Neural crest cell (in vitro differentiated cells): ENCODE data around the gene PEX6. TPM values are rescaled to one million over a fixed set of nuclear protein-coding genes. Genes with fewer than 3 reads are reported as not detected.
"Not testable (repeated sequence)": the region's sequence is repeated elsewhere in the genome, so short reads cannot be mapped to it uniquely, and the experiment has no call there.

ENCODE experiments used
- DNase-seq: peaks from one replicate; pipeline ENCODE4 v3.0.0; 2021; ENCODE audit warnings: low read depth, mixed read lengths, low spot score
- H3K27ac Mint-ChIP-seq: one replicate; pipeline ENCODE4 v1.8.0; 2021; ENCODE audit warnings: mild to moderate bottlenecking, mixed read lengths; ENCODE audit not compliant: unreplicated experiment
- H3K27me3 Mint-ChIP-seq: 2 replicates; pipeline ENCODE4 v1.8.0; 2021; ENCODE audit warnings: low read depth, mild to moderate bottlenecking, mixed read lengths
- H3K36me3 Mint-ChIP-seq: 2 replicates; pipeline ENCODE4 v1.8.0; 2021; ENCODE audit warnings: low read depth, mild to moderate bottlenecking, mixed read lengths
- H3K4me1 Mint-ChIP-seq: 2 replicates; pipeline ENCODE4 v1.8.0; 2021; ENCODE audit warnings: mixed read lengths
- H3K4me3 Mint-ChIP-seq: one replicate; pipeline ENCODE4 v1.8.0; 2021; ENCODE audit warnings: mild to moderate bottlenecking, mixed read lengths
- H3K9me3 Mint-ChIP-seq: 2 replicates; pipeline ENCODE4 v1.8.0; 2021; ENCODE audit warnings: mixed read lengths
- CTCF ChIP-seq: fragments of 200-600 bp; sonication (generic); conservative IDR thresholded peaks from 2 replicates; pipeline ENCODE4 v1.5.0; 2021; ENCODE audit warnings: antibody characterized with exemption, mild to moderate bottlenecking
- total RNA-seq: library from RNA; stranded (reverse); gene quantifications from 2 replicates; pipeline ENCODE4 v1.2.1, GENCODE V29; 2021

Gene PEX6
- total RNA-seq, 1 donor from 2014 or later = 22.5 TPM

GRCh38 chr6:42942444-42942843, 36.5 kb downstream of the PEX6 start:
- Mint-ChIP-seq H3K36me3 (peaks cover 6% of the 10 kb centered on the region), H3K4me1 (no peaks in the 10 kb centered on the region), H3K27ac (peak overlapping the region; percentile 35), H3K27me3 (no peaks in the 10 kb centered on the region), H3K9me3 (no peaks in the 10 kb centered on the region), H3K4me3 (no peak overlapping the region)
- TF ChIP-seq CTCF = no peak
- no peak for DNase-seq

GRCh38 chr6:42941356-42941755, 37.6 kb downstream of the PEX6 start:
- H3K4me3 Mint-ChIP-seq, H3K9me3 Mint-ChIP-seq, H3K27ac Mint-ChIP-seq, H3K27me3 Mint-ChIP-seq, H3K4me1 Mint-ChIP-seq, H3K36me3 Mint-ChIP-seq, DNase-seq: not testable (repeated sequence)

GRCh38 chr6:42940493-42941045, 38.4 kb downstream of the PEX6 start:
- Mint-ChIP-seq H3K27me3 (no peaks in the 10 kb centered on the region), H3K4me3 (no peak overlapping the region), H3K4me1 (no peaks in the 10 kb centered on the region), H3K36me3 (peaks cover 6% of the 10 kb centered on the region), H3K9me3 (no peaks in the 10 kb centered on the region), H3K27ac (no peak overlapping the region)
- DNase-seq = no peak
- no peak for TF ChIP-seq CTCF

- no peaks in the 10 kb centered on the region for H3K4me1 Mint-ChIP-seq
- no peaks in the 10 kb centered on the region for H3K9me3 Mint-ChIP-seq
- DNase-seq = no peak
- H3K4me3 Mint-ChIP-seq = no peak overlapping the region
- no peak for TF ChIP-seq CTCF
- H3K36me3 Mint-ChIP-seq = peaks cover 6% of the 10 kb centered on the region
- H3K27ac Mint-ChIP-seq = no peak overlapping the region
- H3K27me3 Mint-ChIP-seq = no peaks in the 10 kb centered on the region
Observed at GRCh38 chr6:42939810-42940167, 39.2 kb downstream of the PEX6 start.

- Mint-ChIP-seq H3K36me3 (peaks cover 6% of the 10 kb centered on the region), H3K4me3 (no peak overlapping the region), H3K27me3 (no peaks in the 10 kb centered on the region), H3K4me1 (no peaks in the 10 kb centered on the region), H3K9me3 (no peaks in the 10 kb centered on the region), H3K27ac (no peak overlapping the region)
- TF ChIP-seq CTCF = no peak
- no peak for DNase-seq
Observed at GRCh38 chr6:42938987-42939809, 39.8 kb downstream of the PEX6 start.

GRCh38 chr6:42938428-42938796, 40.6 kb downstream of the PEX6 start:
- H3K36me3 Mint-ChIP-seq = peaks cover 4% of the 10 kb centered on the region
- no peak for DNase-seq
- H3K4me1 Mint-ChIP-seq = no peaks in the 10 kb centered on the region
- H3K27ac Mint-ChIP-seq = no peak overlapping the region
- H3K4me3 Mint-ChIP-seq = no peak overlapping the region
- H3K27me3 Mint-ChIP-seq = no peaks in the 10 kb centered on the region
- H3K9me3 Mint-ChIP-seq = no peaks in the 10 kb centered on the region
- TF ChIP-seq CTCF = no peak
